Measurements from ENCODE around the gene GNAO1. TPM values are rescaled to one million over a fixed set of nuclear protein-coding genes. Genes with fewer than 3 reads are reported as not detected.

GNAO1 gene
- total and polyA plus RNA-seq, 7 donors, result 0.69 to 67.0 (median 28.8) TPM

GRCh38 chr16:56334761-56335160 lies 143.5 kb downstream of the GNAO1 start:
- TF ChIP-seq POLR2A (IDR thresholded peaks at IDR 0.05) (no peak), CTCF (IDR thresholded peaks at IDR 0.05) (no peak), POLR2AphosphoS5 (IDR thresholded peaks at IDR 0.05) (no peak), EP300 (IDR thresholded peaks at IDR 0.05) (no peak)
- H3K4me3 ChIP-seq, result no peak overlapping the region
- no peaks in the 10 kb centered on the region for H3K9me3 ChIP-seq
- no peaks in the 10 kb centered on the region for H3K27me3 ChIP-seq
- WGBS, 2 donors, result 90 to 94% methylated on average over 9 of the region's 9 CpGs
- no peak for DNase-seq
- intact Hi-C loops (cut with DNase I), result no loop called here
- peaks cover 0 to 86% (median 17%) of the 10 kb centered on the region in 4 donors for H3K36me3 ChIP-seq
- H3K27ac ChIP-seq, result no peak overlapping the region
- H3K4me1 ChIP-seq, result peaks cover 0 to 9% (median 0%) of the 10 kb centered on the region in 4 donors

GRCh38 chr16:56336071-56336688 lies 144.9 kb downstream of the GNAO1 start:
- H3K4me3 ChIP-seq, result no peak overlapping the region
- peaks cover 0 to 9% (median 0%) of the 10 kb centered on the region in 4 donors for H3K4me1 ChIP-seq
- H3K36me3 ChIP-seq, result peaks cover 4 to 86% (median 27%) of the 10 kb centered on the region in 4 donors
- WGBS, 2 donors, result 76 to 84% methylated on average over 8 of the region's 8 CpGs
- intact Hi-C loops (cut with DNase I), result no loop called here
- H3K27ac ChIP-seq, result no peak overlapping the region
- H3K27me3 ChIP-seq, result no peaks in the 10 kb centered on the region
- H3K9me3 ChIP-seq, result no peaks in the 10 kb centered on the region
- TF ChIP-seq POLR2A (IDR thresholded peaks at IDR 0.05), result no peak
- no peak for TF ChIP-seq CTCF (IDR thresholded peaks at IDR 0.05)
- no peak for TF ChIP-seq EP300 (IDR thresholded peaks at IDR 0.05)
- TF ChIP-seq POLR2AphosphoS5 (IDR thresholded peaks at IDR 0.05), result no peak
- DNase-seq, result no peak

GRCh38 chr16:56336711-56337110 lies 145.4 kb downstream of the GNAO1 start:
- H3K27me3 ChIP-seq, result no peaks in the 10 kb centered on the region
- no peak for DNase-seq
- H3K36me3 ChIP-seq, result peaks cover 6 to 87% (median 32%) of the 10 kb centered on the region in 4 donors
- H3K9me3 ChIP-seq, result no peaks in the 10 kb centered on the region
- intact Hi-C loops (cut with DNase I), result no loop called here
- H3K27ac ChIP-seq, result no peak overlapping the region
- H3K4me3 ChIP-seq, result no peak overlapping the region
- WGBS, 2 donors, result 90 to 91% methylated on average over 21 of the region's 21 CpGs
- no peak for TF ChIP-seq EP300 (IDR thresholded peaks at IDR 0.05)
- no peak for TF ChIP-seq POLR2AphosphoS5 (IDR thresholded peaks at IDR 0.05)
- TF ChIP-seq CTCF (IDR thresholded peaks at IDR 0.05), result no peak
- no peak for TF ChIP-seq POLR2A (IDR thresholded peaks at IDR 0.05)
- H3K4me1 ChIP-seq, result peaks cover 0 to 9% (median 0%) of the 10 kb centered on the region in 4 donors

GRCh38 chr16:56337131-56337857 lies 146.0 kb downstream of the GNAO1 start:
- 89 to 90% methylated on average over 11 of the region's 11 CpGs for WGBS, 2 donors
- peaks cover 10 to 88% (median 34%) of the 10 kb centered on the region in 4 donors for H3K36me3 ChIP-seq
- intact Hi-C loops (cut with DNase I), result no loop called here
- no peak overlapping the region for H3K4me3 ChIP-seq
- TF ChIP-seq EP300 (IDR thresholded peaks at IDR 0.05), result no peak
- no peak for TF ChIP-seq POLR2AphosphoS5 (IDR thresholded peaks at IDR 0.05)
- TF ChIP-seq CTCF (IDR thresholded peaks at IDR 0.05), result no peak
- TF ChIP-seq POLR2A (IDR thresholded peaks at IDR 0.05), result no peak
- H3K4me1 ChIP-seq, result peaks cover 0 to 7% (median 0%) of the 10 kb centered on the region in 4 donors
- H3K27me3 ChIP-seq, result no peaks in the 10 kb centered on the region
- no peaks in the 10 kb centered on the region for H3K9me3 ChIP-seq
- H3K27ac ChIP-seq, result no peak overlapping the region
- DNase-seq, result no peak
